ENCODE data around the gene LDLR. TPM values are rescaled to one million over a fixed set of nuclear protein-coding genes. Genes with fewer than 3 reads are reported as not detected.
A peak's percentile ranks its signal among the peaks of the same experiment; 100 is the strongest.

Gene LDLR
- total RNA-seq, 1 donor = 326 TPM

DNA sequence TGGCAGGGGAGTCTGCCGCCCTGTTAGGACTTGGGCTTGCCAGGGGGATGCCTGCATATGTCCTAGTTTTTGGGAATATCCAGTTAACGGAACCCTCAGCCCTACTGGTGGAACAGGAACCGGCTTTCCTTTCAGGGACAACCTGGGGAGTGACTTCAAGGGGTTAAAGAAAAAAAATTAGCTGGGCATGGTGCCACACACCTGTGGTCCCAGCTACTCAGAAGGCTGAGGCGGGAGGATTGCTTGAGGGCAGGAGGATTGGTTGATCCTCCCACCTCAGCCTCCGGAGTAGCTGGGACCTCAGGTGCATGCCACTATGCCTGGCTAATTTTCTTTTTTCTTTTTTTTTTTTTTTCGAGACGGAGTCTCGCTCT is 22.5 kb downstream of the LDLR start:
- DNase-seq (ENCODE audit: insufficient read length, low spot score, missing footprints) = peak; percentile 3
- Histone ChIP-seq H3K79me2 (ENCODE audit: insufficient read depth, low read length) (peaks cover 6% of the 10 kb centered on the region), H3K4me3 (ENCODE audit: insufficient read depth, low read length) (no peak overlapping the region), H4K20me1 (ENCODE audit: insufficient read depth, low read length) (peaks cover 3% of the 10 kb centered on the region), H3K36me3 (ENCODE audit: insufficient read depth, low read length) (peaks cover 81% of the 10 kb centered on the region), H3K4me2 (ENCODE audit: insufficient read depth, low read length) (no peak overlapping the region), H2AFZ (ENCODE audit: low read length) (no peak overlapping the region), H3K4me1 (ENCODE audit: insufficient read depth, low read length) (no peaks in the 10 kb centered on the region), H3K9me3 (ENCODE audit: low read depth, low read length) (no peaks in the 10 kb centered on the region), H3K27me3 (ENCODE audit: insufficient read depth, low read length) (no peaks in the 10 kb centered on the region), H3K27ac (ENCODE audit: low read depth, low read length) (no peak overlapping the region)
- TF ChIP-seq, protein P1, sequence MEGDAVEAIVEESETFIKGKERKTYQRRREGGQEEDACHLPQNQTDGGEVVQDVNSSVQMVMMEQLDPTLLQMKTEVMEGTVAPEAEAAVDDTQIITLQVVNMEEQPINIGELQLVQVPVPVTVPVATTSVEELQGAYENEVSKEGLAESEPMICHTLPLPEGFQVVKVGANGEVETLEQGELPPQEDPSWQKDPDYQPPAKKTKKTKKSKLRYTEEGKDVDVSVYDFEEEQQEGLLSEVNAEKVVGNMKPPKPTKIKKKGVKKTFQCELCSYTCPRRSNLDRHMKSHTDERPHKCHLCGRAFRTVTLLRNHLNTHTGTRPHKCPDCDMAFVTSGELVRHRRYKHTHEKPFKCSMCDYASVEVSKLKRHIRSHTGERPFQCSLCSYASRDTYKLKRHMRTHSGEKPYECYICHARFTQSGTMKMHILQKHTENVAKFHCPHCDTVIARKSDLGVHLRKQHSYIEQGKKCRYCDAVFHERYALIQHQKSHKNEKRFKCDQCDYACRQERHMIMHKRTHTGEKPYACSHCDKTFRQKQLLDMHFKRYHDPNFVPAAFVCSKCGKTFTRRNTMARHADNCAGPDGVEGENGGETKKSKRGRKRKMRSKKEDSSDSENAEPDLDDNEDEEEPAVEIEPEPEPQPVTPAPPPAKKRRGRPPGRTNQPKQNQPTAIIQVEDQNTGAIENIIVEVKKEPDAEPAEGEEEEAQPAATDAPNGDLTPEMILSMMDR (IDR thresholded peaks at IDR 0.05; ENCODE audit: extremely low read depth, low read depth, low read length) = no peak

DNA sequence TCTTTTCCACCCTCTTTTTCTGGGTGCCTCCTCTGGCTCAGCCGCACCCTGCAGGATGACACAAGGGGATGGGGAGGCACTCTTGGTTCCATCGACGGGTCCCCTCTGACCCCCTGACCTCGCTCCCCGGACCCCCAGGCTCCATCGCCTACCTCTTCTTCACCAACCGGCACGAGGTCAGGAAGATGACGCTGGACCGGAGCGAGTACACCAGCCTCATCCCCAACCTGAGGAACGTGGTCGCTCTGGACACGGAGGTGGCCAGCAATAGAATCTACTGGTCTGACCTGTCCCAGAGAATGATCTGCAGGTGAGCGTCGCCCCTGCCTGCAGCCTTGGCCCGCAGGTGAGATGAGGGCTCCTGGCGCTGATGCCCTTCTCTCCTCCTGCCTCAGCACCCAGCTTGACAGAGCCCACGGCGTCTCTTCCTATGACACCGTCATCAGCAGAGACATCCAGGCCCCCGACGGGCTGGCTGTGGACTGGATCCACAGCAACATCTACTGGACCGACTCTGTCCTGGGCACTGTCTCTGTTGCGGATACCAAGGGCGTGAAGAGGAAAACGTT is 24.0 kb downstream of the LDLR start:
- H3K79me2 ChIP-seq (ENCODE audit: insufficient read depth, low read length) = peaks cover 6% of the 10 kb centered on the region
- H3K4me3 ChIP-seq (ENCODE audit: insufficient read depth, low read length) = no peak overlapping the region
- TF ChIP-seq, protein P1 (IDR thresholded peaks at IDR 0.05; ENCODE audit: extremely low read depth, low read depth, low read length) = no peak
- peaks cover 85% of the 10 kb centered on the region for H3K36me3 ChIP-seq (ENCODE audit: insufficient read depth, low read length)
- H3K4me2 ChIP-seq (ENCODE audit: insufficient read depth, low read length) = no peak overlapping the region
- no peaks in the 10 kb centered on the region for H3K9me3 ChIP-seq (ENCODE audit: low read depth, low read length)
- DNase-seq (ENCODE audit: insufficient read length, low spot score, missing footprints) = peak; percentile 31
- peaks cover 3% of the 10 kb centered on the region for H4K20me1 ChIP-seq (ENCODE audit: insufficient read depth, low read length)
- no peak overlapping the region for H3K27ac ChIP-seq (ENCODE audit: low read depth, low read length)
- H3K4me1 ChIP-seq (ENCODE audit: insufficient read depth, low read length) = no peaks in the 10 kb centered on the region
- H2AFZ ChIP-seq (ENCODE audit: low read length) = no peak overlapping the region
- no peaks in the 10 kb centered on the region for H3K27me3 ChIP-seq (ENCODE audit: insufficient read depth, low read length)

DNA sequence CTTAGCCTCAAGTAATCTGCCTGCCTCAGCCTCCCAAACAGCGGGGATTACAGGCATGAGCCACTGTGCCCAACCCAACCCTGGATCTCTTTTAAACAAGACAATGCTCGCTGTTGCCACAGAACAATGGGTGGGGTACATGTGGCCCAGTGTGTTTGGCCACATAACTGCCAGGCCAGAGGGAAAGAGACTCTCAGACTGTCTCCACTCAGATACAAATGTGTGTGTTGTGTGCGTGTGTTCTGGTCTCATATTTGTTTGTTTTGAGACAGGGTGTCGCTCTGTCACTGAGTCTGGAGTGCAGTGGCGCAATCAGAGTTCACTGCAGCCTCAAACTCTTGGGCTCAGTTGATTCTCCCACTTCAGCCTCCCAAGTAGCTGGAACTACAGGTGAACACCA is 25.8 kb downstream of the LDLR start:
- H2AFZ ChIP-seq (ENCODE audit: low read length) = no peak overlapping the region
- TF ChIP-seq, protein P1 (IDR thresholded peaks at IDR 0.05; ENCODE audit: extremely low read depth, low read depth, low read length) = no peak
- no peaks in the 10 kb centered on the region for H3K9me3 ChIP-seq (ENCODE audit: low read depth, low read length)
- DNase-seq (ENCODE audit: insufficient read length, low spot score, missing footprints) = no peak
- H3K27ac ChIP-seq (ENCODE audit: low read depth, low read length) = no peak overlapping the region
- no peak overlapping the region for H3K4me2 ChIP-seq (ENCODE audit: insufficient read depth, low read length)
- H3K79me2 ChIP-seq (ENCODE audit: insufficient read depth, low read length) = peaks cover 6% of the 10 kb centered on the region
- peaks cover 3% of the 10 kb centered on the region for H4K20me1 ChIP-seq (ENCODE audit: insufficient read depth, low read length)
- H3K27me3 ChIP-seq (ENCODE audit: insufficient read depth, low read length) = no peaks in the 10 kb centered on the region
- no peaks in the 10 kb centered on the region for H3K4me1 ChIP-seq (ENCODE audit: insufficient read depth, low read length)
- H3K36me3 ChIP-seq (ENCODE audit: insufficient read depth, low read length) = peaks cover 83% of the 10 kb centered on the region
- no peak overlapping the region for H3K4me3 ChIP-seq (ENCODE audit: insufficient read depth, low read length)

DNA sequence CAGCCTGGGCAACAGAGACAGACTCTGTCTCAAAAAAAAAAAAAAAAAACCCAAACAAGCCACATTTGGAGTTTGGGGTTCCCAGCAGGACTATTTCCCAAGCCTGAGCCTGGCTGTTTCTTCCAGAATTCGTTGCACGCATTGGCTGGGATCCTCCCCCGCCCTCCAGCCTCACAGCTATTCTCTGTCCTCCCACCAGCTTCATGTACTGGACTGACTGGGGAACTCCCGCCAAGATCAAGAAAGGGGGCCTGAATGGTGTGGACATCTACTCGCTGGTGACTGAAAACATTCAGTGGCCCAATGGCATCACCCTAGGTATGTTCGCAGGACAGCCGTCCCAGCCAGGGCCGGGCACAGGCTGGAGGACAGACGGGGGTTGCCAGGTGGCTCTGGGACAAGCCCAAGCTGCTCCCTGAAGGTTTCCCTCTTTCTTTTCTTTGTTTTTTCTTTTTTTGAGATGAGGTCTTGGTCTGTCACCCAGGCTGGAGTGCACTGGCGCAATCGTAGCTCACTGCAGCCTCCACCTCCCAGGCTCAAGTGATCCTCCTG is 26.7 kb downstream of the LDLR start:
- H3K79me2 ChIP-seq (ENCODE audit: insufficient read depth, low read length) = peaks cover 4% of the 10 kb centered on the region
- H4K20me1 ChIP-seq (ENCODE audit: insufficient read depth, low read length) = peaks cover 3% of the 10 kb centered on the region
- peak; percentile 78 for DNase-seq (ENCODE audit: insufficient read length, low spot score, missing footprints)
- TF ChIP-seq, protein P1 (IDR thresholded peaks at IDR 0.05; ENCODE audit: extremely low read depth, low read depth, low read length) = no peak
- no peak overlapping the region for H3K4me2 ChIP-seq (ENCODE audit: insufficient read depth, low read length)
- H2AFZ ChIP-seq (ENCODE audit: low read length) = no peak overlapping the region
- no peaks in the 10 kb centered on the region for H3K27me3 ChIP-seq (ENCODE audit: insufficient read depth, low read length)
- no peak overlapping the region for H3K27ac ChIP-seq (ENCODE audit: low read depth, low read length)
- no peak overlapping the region for H3K4me3 ChIP-seq (ENCODE audit: insufficient read depth, low read length)
- no peaks in the 10 kb centered on the region for H3K4me1 ChIP-seq (ENCODE audit: insufficient read depth, low read length)
- H3K9me3 ChIP-seq (ENCODE audit: low read depth, low read length) = no peaks in the 10 kb centered on the region
- H3K36me3 ChIP-seq (ENCODE audit: insufficient read depth, low read length) = peaks cover 83% of the 10 kb centered on the region
